D341Med (cell line): Measurements from ENCODE around the gene CPSF4L.

Experiments
- DNase-seq: peaks from one replicate; pipeline ENCODE4 v3.0.0; 2012; ENCODE audit warnings: low spot score

Gene CPSF4L

DNA sequence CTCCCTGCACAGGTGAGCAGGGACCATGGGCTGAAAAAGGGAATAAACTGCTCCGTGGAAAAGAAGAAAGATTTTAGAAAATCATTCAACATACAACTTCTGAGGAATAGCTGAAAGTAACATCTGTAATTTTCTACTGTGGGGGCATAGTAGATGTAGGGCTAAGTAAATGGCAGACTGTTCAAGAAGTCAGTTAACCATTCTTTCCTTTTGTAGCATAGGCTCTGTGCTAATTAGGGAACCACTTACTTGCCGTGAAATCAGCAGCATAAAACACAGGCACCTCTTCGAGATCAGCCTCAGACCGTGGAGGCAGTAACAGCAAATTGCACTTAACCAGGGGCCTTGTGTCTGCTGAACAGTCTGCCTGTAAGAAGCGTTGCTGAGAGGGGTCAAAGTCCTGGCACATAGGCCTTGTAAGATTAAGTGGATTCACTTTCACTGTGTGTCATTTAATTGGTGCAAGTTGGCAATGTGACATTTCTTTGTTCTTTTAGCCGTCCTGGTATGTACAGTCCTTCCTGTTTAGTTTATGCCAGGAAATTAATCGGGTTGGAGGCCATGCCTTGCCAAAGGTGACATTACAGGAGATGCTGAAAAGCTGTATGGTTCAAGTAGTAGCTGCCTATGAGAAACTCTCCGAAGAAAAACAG lies 58.4 kb downstream of the CPSF4L start:
- DNase-seq, result no peak

DNA sequence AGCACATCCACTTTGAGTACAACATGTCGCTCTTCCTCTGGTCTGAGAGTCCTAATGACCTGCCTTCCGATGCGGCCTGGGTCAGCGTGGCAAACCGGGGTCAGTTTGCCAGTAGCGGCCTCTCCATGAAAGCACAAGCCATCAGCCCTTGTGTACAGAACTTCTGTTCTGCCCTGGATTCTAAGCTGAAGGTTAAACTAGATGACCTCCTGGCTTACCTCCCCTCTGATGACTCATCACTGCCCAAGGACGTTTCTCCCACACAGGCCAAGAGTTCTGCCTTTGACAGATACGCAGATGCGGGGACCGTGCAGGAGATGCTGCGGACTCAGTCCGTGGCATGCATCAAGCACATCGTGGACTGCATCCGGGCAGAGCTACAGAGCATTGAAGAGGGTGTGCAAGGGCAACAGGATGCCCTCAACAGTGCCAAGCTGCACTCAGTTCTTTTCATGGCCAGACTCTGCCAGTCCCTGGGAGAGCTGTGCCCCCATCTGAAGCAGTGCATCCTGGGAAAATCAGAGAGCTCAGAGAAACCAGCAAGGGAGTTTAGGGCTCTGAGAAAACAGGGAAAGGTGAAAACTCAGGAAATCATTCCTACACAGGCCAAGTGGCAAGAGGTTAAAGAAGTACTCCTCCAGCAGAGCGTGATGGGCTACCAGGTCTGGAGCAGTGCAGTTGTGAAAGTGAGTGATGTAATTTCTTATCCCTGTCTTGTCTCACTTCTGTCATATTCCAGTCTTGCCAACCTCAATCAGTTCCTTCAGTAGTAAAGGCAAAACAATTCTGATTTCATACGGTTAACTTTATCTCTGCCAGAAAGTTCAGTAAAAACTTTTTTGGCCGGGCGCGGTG lies 60.2 kb downstream of the CPSF4L start:
- no peak for DNase-seq

DNA sequence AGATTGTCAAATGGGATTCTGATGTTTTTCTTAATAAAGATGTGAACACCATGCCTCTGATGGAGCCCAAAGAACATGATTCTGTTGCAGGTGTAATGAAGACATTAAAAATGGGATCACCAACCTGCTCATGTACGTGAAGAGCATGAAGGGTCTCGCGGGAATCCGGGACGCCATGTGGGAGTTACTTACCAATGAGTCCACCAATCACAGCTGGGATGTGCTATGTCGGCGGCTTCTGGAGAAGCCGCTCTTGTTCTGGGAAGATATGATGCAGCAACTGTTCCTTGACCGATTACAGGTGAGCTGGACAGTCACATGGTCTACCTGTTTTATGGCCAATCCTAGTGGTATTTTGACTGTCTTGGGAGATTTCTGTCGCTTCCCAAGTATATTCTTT lies 61.2 kb downstream of the CPSF4L start:
- DNase-seq, result no peak

GRCh38 chr17:73199751-73200317 lies 61.8 kb downstream of the CPSF4L start:
- no peak for DNase-seq

- DNase-seq, result no peak
These were observed 62.8 kb downstream of the CPSF4L start for GRCh38 chr17:73198930-73199260.
